Pons (tissue), 1 donor: ENCODE results near the gene ANGPTL3.
"Not testable (repeated sequence)": the region's sequence is repeated elsewhere in the genome, so short reads cannot be mapped to it uniquely, and the experiment has no call there.

Source experiments
- DNase-seq: peaks from one replicate; pipeline ENCODE4 v3.0.0-alpha.2; 2016; ENCODE audit warnings: low spot score

Gene ANGPTL3, protein sequence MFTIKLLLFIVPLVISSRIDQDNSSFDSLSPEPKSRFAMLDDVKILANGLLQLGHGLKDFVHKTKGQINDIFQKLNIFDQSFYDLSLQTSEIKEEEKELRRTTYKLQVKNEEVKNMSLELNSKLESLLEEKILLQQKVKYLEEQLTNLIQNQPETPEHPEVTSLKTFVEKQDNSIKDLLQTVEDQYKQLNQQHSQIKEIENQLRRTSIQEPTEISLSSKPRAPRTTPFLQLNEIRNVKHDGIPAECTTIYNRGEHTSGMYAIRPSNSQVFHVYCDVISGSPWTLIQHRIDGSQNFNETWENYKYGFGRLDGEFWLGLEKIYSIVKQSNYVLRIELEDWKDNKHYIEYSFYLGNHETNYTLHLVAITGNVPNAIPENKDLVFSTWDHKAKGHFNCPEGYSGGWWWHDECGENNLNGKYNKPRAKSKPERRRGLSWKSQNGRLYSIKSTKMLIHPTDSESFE

DNA sequence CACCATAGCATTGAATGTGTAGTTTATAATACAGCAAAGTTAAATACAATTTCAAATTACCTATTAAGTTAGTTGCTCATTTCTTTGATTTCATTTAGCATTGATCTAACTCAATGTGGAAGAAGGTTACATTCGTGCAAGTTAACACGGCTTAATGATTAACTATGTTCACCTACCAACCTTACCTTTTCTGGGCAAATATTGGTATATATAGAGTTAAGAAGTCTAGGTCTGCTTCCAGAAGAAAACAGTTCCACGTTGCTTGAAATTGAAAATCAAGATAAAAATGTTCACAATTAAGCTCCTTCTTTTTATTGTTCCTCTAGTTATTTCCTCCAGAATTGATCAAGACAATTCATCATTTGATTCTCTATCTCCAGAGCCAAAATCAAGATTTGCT is at the start of gene ANGPTL3:
Gene ANGPTL3, plus strand, starts transcription at position 240 of the 400 bp plus-strand sequence. Its CDS starts 47 bp downstream, at position 287.
- no peak for DNase-seq

DNA sequence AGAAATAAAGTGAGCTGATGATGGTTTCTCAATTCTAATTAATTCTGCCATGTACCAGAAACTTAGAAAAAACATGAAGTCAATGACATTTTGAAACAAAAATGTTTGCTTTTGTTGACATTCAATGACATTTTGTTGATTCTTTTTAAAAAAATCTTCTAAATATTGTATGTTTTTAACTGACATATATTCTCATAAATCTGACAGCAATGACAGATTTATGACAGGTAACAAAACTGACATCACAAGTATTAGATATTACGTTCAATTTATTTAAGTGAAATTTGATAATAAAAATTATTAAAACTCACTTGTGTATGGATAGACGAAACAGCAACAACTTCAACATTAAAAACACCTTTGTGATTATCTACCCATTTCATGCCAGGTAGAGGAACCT is 36.0 kb upstream of the ANGPTL3 start:
- no peak for DNase-seq

DNA sequence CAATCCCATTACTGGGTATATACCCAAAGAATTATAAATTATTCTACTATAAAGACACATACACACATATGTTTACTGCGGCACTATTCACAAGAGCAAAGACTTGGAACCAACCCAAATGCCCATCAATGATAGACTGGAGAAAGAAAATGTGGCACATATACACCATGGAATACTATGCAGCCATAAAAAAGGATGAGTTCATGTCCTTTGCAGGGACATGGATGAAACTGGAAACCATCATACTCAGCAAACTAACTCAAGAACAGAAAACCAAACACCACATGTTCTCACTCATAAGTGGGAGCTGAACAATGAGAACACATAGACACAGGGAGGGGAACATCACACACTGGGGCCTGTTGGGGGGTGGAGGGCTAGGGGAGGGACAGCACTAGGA is 30.1 kb upstream of the ANGPTL3 start:
- not testable (repeated sequence) for DNase-seq

DNA sequence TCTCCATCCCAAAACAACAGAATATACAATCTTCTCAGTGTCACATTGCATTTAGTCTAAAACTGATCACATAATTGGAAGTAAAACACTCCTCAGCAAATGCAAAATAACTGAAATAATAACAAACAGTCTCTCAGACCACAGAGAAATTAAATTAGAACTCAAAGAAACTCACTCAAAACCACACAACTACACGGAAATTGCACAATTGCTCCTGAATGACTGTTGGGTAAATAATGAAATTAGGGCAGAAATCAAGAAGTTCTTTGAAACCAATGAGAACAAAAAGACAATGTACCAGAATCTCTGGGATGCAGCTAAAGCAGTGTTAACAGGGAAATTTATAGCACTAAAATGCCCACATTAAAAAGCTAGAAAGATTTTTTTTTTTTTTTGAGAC is 29.4 kb upstream of the ANGPTL3 start:
- not testable (repeated sequence) for DNase-seq

DNA sequence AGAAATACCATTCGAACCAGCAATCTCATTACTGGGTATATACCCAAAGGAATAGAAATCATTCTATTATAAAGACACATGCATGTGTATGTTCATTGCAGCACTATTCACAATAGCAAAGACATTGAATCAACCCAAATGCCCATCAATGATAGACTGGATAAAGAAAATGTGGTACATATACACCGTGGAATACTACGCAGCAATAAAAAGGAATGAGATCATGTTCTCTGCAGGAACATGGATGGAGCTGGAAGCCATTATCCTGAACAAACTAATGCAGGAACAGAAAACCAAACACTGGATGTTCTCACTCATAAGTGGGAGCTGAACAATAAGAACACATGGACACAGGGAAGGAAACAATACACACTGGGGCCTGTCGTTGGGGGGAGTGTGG is 25.8 kb upstream of the ANGPTL3 start:
- DNase-seq, result not testable (repeated sequence)

DNA sequence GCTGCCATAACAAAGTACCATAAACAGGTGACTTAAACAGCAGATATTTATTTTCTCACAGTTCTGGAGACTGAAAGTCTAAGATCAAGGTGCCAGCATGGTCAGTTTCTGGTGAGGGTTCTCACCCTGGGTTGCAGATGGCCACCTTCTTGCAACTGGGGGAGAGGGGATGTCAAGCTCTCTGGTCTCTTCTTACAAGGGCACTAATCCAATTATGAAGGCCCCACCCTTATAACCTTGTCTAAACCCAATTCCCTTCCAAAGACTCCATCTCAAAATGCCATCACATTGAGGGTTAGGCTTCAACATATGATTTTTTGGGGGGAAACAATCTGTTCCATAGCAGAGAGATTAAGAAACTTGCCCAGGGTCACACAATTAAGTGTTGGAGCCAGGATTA is 24.8 kb upstream of the ANGPTL3 start:
- DNase-seq, result no peak

DNA sequence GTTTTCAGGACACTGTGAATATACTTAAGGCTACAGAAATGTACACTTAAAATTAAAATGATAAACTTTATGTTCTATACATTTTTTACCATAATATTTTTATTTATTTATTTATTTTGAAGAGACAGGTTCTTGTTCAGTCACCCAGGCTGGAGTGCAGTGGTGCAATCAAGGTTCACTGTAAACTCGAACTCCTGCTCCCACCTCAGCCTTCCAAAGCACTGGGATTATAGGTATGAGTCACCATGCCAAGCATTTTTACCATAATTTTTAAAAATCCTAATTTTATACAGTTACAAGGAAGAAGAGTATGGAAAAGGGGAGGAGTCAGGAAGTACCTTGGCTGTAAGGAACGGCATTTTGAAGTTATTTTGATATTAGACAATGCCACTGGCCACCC is 23.6 kb upstream of the ANGPTL3 start:
- DNase-seq, result no peak

DNA sequence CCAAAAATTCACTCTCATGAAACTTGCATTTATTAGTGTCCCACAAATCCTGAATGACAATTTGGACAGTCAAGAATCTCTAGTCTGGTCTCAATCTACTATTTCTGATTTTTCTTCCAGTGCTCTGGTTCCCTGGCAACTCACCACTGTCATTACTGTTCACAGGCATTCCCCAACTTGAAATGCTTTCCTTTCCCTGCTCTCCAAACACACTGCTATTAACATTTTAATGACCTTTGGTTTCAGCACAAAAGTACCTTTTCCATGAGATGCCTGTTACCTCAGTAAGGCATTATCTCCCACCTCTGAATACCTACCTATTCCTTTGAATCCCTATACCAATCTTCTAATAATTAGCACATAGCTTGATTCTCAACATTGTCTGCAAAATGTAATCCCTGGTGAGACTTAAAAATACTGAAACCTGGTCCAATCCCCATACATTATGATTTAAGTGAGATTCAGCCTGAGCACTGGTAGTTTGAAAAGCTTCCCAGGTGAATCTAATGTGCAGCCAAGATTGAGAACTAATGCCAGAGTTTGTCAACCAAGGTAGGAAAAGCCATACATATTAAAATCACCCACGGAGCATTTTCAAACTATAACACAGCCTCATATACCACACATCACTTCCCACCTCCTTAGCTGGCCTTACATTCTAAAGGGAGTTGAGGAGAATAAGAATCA is 11.7 kb upstream of the ANGPTL3 start:
- DNase-seq, result no peak

DNA sequence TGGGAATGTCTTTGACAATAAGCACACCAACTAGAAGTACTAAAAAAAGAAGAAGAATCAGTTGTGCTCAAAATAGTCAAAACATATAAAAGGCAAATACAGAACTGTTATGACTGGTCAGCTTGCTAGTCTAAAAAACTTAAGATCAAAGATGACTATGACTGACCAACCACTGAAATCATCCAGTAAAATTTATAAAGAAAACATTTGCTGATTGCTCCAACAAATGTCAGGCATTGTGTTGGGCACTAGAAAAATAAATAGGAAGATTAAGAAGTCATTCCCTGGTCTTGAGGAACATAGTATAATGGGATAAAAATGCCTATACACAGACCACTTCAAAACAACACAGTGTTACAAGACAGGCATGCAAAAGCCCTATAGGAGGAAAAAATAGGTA is 9.3 kb upstream of the ANGPTL3 start:
- DNase-seq, result no peak

DNA sequence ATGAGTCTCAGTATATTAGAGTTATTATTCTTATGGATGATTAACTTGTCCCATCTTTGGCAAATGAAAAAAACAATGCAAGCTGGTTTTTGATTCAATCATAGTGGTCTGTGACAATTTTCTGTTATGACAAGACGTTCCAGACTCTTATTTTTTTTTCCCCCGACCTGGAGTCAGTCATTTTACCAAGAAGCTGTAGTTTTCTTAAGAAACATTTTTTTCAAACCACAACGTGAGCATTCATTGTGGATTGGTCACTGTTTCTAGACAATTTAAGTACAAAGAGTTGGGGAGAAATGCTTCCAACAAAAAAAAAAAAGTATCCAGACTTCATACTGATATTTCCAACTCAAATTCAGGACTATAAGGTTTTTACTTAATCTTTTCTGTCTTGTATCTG is 8.0 kb upstream of the ANGPTL3 start:
- DNase-seq, result no peak

DNA sequence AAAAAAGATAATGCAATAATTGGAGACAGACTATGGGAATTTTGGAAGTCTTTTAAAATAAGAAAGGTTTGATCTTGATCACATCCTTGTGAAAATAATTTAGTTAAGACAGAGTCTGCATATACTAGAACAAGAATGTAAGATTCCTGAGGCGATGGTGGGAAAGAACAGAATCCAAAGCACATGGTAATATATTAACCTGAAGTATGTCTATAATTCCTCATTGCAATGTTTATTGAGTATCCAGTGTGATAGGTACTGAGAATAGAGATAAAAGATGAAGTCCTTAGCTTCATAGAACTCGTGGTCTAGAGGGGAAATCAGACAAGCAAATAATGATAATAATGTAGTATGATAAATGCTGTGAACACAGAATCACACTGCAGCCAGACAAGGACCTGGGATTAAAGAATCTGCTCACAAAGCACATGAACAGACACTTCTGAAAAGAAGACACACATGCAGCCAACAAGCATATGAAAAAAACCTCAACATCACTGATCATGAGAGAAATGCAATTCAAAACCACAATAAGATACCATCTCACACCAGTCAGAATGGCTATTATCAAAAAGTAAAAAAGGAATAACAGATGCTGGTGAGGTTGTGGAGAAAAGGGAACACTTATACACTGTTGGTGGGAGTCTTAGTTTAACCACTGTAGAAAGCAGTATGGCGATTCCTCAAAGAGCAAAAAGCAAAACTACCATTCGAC is 6.9 kb upstream of the ANGPTL3 start:
- no peak for DNase-seq

DNA sequence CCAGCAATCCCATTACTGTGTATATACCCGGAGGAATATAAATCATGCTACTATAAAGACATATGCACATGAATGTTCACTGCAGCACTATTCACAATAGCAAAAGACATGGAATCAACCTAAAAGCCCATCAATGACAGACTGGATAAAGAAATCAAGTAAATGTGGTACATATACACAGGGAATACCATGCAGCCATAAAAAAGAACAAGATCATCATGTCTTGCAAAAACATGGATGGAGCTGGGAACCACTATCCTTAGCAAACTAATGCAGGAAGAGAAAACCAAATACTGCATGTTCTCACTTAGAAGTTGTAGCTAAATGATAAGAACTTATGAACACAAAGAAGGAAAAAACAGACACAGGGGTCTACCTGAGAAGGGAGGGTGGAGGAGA is 6.4 kb upstream of the ANGPTL3 start:
- DNase-seq, result no peak

DNA sequence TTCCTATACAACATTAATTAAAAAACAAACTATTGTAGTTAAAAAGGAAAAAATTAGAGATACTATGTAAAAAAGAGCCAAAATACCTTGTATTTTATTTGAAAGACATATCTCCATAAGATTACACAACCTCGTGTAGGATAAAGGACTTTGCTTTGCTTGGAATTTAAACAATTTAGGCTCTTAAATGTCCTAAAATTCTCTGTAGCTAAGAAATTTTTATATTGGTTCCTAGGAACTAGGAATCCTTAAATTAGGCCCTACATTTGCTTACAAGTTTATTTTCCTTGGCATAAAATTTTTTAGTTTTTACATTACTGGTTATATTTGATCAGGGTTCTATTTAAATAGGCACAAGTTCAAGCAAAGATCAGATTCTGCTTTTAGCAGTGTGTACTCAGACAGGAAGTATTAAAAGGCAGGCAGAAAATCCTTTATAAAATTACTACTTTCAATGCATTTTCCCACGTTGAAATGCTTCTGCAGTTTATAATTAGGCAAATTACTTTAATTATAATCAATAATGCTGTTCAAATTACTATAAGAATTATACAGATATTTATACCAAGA is 3.4 kb upstream of the ANGPTL3 start:
- DNase-seq, result no peak

DNA sequence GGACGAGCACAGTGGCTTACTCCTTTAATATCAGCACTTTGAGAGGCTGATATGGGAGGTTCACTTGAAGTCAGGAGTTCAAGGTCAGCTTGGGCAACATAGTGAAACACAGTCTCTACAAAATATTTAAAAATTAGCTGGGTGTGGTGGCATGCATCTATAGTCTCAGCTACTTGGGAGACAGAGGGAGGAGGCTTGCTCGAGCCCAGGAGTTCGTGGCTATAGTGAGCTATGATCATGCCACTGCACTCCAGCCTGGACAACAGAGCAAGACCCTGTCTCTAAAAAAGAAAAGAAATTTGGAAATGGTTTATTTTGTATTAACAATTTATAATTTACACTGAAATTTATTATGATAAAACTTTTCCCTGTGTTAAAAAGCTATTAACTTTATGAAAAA is 1.7 kb upstream of the ANGPTL3 start:
- no peak for DNase-seq

DNA sequence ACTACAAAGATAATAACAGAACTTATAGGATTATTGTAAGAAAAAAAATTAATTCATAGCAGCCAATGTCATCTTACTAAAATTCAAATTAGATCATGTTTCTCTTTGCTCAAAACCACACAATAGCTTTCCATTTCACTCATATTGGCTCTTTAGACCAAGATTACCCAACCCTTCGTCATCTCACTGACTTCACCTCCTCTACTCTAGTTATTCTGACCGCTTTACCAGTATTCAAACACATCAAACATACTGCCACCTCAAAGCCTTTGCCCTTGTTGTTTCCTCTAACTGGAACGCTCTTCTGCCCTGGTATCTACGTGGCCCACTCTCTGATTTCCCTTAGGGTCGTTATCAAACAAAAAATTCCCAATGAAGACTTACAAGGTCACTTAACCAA is 1.7 kb downstream of the ANGPTL3 start:
- DNase-seq, result no peak

DNA sequence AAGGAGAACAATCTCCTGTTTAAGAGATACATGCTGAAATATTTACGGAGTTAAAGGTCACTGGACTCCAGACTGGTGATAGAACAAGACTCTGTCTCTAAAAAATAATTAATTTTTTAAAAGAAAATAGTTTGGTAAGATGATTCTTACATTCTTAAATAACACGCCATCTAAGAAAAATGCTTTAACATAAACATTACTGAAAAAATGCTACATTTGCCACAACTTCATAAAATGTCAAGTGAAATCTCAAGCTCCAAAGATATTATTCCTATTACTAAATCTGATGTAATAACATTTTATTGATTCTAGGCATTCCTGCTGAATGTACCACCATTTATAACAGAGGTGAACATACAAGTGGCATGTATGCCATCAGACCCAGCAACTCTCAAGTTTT is 4.1 kb downstream of the ANGPTL3 start:
- no peak for DNase-seq

DNA sequence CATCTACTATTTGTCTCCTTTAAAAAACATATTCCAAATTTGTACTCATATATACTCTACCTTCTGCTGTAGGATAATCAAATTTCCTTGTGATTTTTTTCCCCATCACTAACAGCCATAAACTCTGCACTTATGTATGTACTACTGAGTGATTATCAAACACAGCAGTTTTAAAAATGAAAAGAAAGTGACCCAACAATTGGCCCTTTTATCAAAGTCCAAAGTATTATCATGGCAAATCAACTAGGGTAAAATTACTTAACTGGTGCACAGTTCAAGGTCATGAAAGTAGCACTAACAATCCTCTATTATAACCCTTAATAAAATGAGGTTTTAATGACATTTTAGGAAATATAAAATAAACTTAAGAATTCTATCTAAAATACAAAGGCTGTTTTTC is 11.6 kb downstream of the ANGPTL3 start:
- DNase-seq, result no peak

DNA sequence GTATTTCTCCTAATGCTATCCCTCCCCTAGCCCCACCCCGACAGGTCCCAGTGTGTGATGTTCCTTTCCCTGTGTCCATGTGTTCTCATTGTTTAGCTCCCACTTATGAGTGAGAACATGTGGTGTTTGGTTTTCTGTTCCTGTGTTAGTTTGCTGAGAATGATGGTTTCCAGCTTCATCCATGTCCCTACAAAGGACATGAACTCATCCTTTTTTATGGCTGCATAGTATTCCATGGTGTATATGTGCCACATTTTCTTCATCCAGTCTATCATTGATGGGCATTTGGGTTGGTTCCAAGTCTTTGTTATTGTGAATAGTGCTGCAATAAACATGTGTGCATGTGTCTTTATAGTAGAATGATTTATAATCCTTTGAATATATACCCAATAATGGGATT is 13.3 kb downstream of the ANGPTL3 start:
- not testable (repeated sequence) for DNase-seq

DNA sequence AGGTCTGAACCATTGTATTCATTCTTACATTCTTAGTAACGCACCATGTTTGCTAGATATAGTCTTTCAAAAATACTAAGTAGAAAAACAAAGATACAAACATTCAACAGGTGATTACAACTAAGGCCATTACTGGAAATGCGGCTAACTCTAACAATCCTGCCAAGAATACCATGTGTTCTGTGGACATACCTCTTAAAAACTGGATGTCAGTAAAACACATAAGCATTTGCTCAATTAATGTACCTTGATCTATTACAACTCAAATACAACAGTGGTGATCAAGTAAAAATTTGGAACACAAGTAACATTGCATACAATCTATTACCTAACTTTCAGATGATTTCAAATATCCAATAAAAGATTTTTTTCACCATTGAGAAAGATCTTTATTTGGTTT is 15.4 kb downstream of the ANGPTL3 start:
- DNase-seq, result no peak

DNA sequence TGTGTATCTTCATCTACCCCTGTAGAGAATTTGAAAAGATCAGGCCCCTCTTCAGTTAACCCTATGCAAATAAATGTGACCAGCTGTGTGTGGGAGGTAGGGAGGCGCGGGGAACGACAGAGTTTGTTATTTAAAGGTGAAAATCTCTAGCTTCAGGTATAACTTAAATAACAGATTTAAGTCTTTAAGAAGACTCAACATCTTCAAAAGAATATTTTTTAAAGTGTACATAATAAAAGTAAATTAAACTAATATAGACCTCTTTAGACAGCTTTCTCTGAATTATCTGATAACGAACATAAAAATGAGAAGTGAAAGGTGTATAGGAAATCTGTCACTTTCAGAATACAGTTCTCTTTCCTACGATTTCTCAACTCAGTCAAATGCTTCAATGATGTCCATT is 16.0 kb downstream of the ANGPTL3 start:
- no peak for DNase-seq

DNA sequence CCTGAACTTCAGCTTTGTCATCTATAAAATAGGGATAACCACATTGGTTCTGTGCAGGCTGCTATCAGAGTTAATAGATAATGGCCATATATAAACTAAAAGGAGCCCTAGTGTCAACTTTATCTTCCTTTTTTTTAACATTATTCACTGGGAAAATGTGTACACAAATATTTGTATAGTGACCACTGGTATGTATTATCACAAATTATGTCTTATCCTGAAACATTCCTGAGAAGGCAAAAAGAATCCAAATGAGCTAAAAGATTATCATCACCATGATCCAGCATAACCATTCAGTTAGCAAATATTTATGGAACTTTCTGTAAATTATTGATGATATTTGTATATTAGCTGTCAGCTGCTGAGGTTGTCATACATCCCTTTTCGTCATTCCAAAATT is 16.6 kb downstream of the ANGPTL3 start:
- no peak for DNase-seq

DNA sequence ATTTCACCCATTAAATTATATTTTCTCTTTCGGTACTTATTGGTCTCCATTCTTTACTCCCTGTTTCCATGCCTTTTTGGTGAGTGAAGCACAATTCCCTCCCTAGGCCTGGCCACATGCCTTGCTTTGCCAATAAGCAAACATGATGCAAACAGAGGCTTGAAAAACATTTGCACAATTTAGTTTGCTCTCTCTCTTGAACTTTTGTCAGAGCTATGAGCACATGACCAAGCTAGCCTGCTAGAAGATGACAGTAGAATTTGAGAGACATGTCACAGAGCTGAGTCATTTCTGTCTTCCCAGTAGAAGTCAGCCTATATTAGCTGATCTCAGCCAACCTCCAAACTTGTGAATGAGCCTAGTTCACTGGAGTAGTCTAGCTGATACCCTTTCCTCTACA is 24.6 kb downstream of the ANGPTL3 start:
- DNase-seq, result peak; percentile 11

DNA sequence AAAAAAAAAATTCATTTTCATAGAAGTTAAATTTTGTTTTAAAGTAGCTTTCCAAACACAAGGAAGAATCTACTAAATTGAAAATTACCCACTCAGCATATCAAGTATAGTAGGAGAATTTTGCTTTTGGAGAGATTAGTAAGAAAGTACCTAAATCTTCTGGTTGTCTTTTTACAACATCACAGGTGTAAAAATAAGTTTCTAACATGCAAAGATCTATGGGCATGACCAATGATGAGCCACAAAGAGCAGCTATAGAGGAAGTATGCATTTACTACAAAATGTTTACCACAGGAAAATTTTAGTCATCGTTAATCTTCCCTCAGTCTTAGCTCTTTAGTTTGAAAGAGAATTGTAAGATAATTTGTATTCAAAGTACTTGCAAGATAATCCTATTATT is 28.1 kb downstream of the ANGPTL3 start:
- DNase-seq, result no peak
